ENCODE measurements around the gene UPK3A. TPM values are rescaled to one million over a fixed set of nuclear protein-coding genes. Genes with fewer than 3 reads are reported as not detected.
A peak's percentile ranks its signal among the peaks of the same experiment; 100 is the strongest.

Gene UPK3A
- total and polyA plus RNA-seq, 2 experiments from 2014 or later = 0.21 TPM; not detected in 1

GRCh38 chr22:45317551-45318167, 32.9 kb downstream of the UPK3A start:
- no peaks in the 10 kb centered on the region for H3K27me3 ChIP-seq
- TF ChIP-seq CTCF (IDR thresholded peaks at IDR 0.05; ENCODE audit: low read depth, low read length) = peak; percentile 28
- no peak overlapping the region for H3K4me3 ChIP-seq
- peak overlapping the region; percentile 82 for H3K27ac ChIP-seq
- peaks cover 57% of the 10 kb centered on the region for H3K4me1 ChIP-seq (ENCODE audit: low read depth)
- no peaks in the 10 kb centered on the region for H3K9me3 ChIP-seq (ENCODE audit: low read depth)
- peak in 1 of 2 donors; percentile 64 for DNase-seq (ENCODE audit: low read depth in 1 of 2, low spot score in 1 of 2)
- no peaks in the 10 kb centered on the region for H3K36me3 ChIP-seq

- Histone ChIP-seq H3K27me3 (no peaks in the 10 kb centered on the region), H3K4me3 (no peak overlapping the region), H3K27ac (peak overlapping the region; percentile 82), H3K9me3 (ENCODE audit: low read depth) (no peaks in the 10 kb centered on the region), H3K4me1 (ENCODE audit: low read depth) (peaks cover 57% of the 10 kb centered on the region), H3K36me3 (peaks cover 4% of the 10 kb centered on the region)
- peak; percentile 44 to 97 for DNase-seq (ENCODE audit: low read depth in 1 of 2, low spot score in 1 of 2)
- no peak for TF ChIP-seq CTCF (IDR thresholded peaks at IDR 0.05; ENCODE audit: low read depth, low read length)
These were observed 33.4 kb downstream of the UPK3A start for GRCh38 chr22:45318168-45318557.

GRCh38 chr22:45318558-45319323, 34.0 kb downstream of the UPK3A start:
- H3K9me3 ChIP-seq (ENCODE audit: low read depth) = no peaks in the 10 kb centered on the region
- H3K27ac ChIP-seq = peak overlapping the region; percentile 82
- DNase-seq (ENCODE audit: low read depth in 1 of 2, low spot score in 1 of 2) = peak in 1 of 2 donors; percentile 66
- H3K4me1 ChIP-seq (ENCODE audit: low read depth) = peaks cover 54% of the 10 kb centered on the region
- no peak overlapping the region for H3K4me3 ChIP-seq
- TF ChIP-seq CTCF (IDR thresholded peaks at IDR 0.05; ENCODE audit: low read depth, low read length) = no peak
- H3K36me3 ChIP-seq = peaks cover 7% of the 10 kb centered on the region
- no peaks in the 10 kb centered on the region for H3K27me3 ChIP-seq

- Histone ChIP-seq H3K9me3 (ENCODE audit: low read depth) (no peaks in the 10 kb centered on the region), H3K4me3 (no peak overlapping the region), H3K27ac (peak overlapping the region; percentile 82), H3K27me3 (no peaks in the 10 kb centered on the region), H3K36me3 (peaks cover 11% of the 10 kb centered on the region), H3K4me1 (ENCODE audit: low read depth) (peaks cover 52% of the 10 kb centered on the region)
- peak in 1 of 2 donors; percentile 74 for DNase-seq (ENCODE audit: low read depth in 1 of 2, low spot score in 1 of 2)
- TF ChIP-seq CTCF (IDR thresholded peaks at IDR 0.05; ENCODE audit: low read depth, low read length) = no peak
These were observed 34.6 kb downstream of the UPK3A start for GRCh38 chr22:45319324-45319685.

- no peaks in the 10 kb centered on the region for H3K9me3 ChIP-seq (ENCODE audit: low read depth)
- peak in 1 of 2 donors; percentile 25 for DNase-seq (ENCODE audit: low read depth in 1 of 2, low spot score in 1 of 2)
- no peak overlapping the region for H3K4me3 ChIP-seq
- no peaks in the 10 kb centered on the region for H3K27me3 ChIP-seq
- no peak for TF ChIP-seq CTCF (IDR thresholded peaks at IDR 0.05; ENCODE audit: low read depth, low read length)
- H3K4me1 ChIP-seq (ENCODE audit: low read depth) = peaks cover 53% of the 10 kb centered on the region
- peaks cover 13% of the 10 kb centered on the region for H3K36me3 ChIP-seq
- no peak overlapping the region for H3K27ac ChIP-seq
These were observed 35.7 kb downstream of the UPK3A start for GRCh38 chr22:45320357-45320976.

All from cardiac muscle cell (in vitro differentiated cells and primary cell).